Stromal cell of bone marrow (primary cell): ENCODE results near the gene FGF14.

ENCODE experiments used
- DNase-seq: peaks from one replicate; pipeline ENCODE4 v3.0.0-alpha.2; 2012; ENCODE audit warnings: low read depth

Gene FGF14

DNA sequence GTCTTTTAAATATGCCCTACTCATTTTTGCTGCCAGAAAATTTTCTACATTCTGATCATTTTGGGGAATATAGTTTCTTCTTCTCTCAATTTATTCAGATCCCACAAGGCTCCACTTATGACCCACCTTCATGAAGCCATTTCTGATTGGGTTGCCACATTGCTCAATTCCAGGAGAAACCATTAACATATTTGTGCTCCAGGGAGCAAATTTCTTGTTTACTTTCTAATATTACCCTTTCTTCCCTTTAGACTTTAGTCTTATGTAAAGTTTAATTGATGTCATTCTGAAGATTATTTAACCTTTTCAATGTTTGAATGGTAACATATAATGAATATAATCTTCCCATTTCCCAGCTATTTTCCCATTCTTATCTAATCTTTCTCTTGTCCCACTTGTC, 617.5 kb downstream of the FGF14 start:
- no peak for DNase-seq

- DNase-seq = no peak
Observed at GRCh38 chr13:101783554-101783953, 618.3 kb downstream of the FGF14 start.

GRCh38 chr13:101780211-101780610, 621.6 kb downstream of the FGF14 start:
- no peak for DNase-seq

GRCh38 chr13:101779147-101779546, 622.7 kb downstream of the FGF14 start:
- no peak for DNase-seq

- DNase-seq = no peak
Observed at GRCh38 chr13:101775267-101775666, 626.6 kb downstream of the FGF14 start.

DNA sequence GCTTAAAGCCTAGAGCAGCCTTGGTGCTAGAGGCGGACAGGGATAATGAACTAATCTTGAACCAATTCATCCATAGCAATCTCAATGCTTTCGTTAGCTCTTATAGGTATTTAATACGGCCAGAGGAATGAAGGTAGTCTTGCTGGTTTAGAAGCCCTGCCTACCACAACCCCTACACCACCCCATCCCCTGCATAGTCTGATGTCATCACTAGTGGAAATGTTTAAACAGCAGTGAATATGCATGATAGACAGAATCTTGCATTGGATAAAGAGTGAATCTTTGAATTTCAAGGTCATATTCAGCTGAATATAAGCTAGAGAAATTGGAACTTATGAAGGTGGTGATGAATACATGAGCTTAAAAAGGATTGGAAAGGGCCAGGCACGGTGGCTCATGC, 627.5 kb downstream of the FGF14 start:
- no peak for DNase-seq

DNA sequence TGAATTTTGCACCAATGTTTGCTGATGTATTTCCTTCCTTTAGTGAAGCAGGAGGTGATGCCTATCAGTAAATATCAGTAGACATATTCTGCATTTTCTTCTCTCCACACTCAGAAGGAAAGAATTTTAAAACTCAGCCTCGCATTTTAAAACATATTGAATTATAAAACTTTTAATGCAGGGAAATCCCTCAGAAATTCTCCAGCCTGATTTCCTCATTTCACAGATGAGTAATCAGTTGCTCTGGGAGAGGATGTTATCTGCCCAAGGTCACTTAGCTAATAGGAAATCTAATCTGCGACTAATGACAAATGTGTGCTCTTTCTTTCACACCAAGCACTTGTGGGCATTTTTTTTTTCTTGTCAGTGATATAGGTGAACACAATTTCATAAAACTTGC, 628.8 kb downstream of the FGF14 start:
- no peak for DNase-seq

- DNase-seq = no peak
Observed at GRCh38 chr13:101767131-101767530, 634.7 kb downstream of the FGF14 start.

- DNase-seq = no peak
Observed at GRCh38 chr13:101763191-101763590, 638.7 kb downstream of the FGF14 start.

DNA sequence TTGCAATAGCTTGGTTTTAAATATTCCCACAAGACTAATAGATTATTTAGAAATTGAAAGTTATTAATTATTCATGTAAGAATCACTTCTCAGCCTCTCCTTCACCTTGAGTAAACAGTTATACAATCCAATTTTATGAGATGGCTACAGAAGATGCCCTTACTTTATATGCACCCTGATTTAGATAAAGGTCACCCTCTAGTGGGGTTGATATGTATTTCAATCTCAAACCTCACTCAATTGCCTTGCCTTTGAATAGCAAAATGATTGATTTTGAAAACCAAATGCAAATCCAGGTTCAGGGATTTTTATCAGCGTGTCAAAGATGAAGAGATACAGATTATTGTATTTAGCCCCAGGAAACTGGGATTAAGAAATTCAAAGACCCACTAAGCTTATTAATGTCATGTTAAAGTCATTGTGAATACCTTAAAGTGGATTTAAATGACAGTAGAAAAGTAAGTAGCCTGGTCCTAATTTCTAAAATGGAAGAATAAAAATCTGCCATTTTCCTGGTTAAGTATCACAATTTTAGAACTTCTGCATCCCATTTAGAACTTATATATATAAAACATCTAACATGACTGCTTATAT, 644.3 kb downstream of the FGF14 start:
- peak; percentile 15 for DNase-seq

- no peak for DNase-seq
Observed at GRCh38 chr13:101755228-101755887, 646.5 kb downstream of the FGF14 start.

DNA sequence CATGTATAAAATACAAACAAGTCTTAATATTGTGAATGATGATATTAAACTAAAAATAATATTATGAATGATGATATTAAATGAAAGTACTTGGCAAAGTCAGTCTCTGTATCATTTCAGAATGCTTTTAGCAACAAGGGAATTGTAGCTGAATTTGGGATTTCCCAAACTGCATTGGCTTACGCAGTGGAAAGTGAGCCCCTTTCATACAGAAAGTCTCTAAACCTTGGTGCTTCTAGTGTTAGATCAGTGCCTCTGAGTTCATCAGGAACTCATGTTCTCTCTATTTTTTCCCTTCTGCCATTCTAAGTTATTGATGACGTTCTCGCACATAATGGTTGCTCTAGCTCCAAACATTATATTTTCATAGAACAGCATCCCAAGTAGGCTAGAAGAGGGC, 649.4 kb downstream of the FGF14 start:
- DNase-seq = no peak

DNA sequence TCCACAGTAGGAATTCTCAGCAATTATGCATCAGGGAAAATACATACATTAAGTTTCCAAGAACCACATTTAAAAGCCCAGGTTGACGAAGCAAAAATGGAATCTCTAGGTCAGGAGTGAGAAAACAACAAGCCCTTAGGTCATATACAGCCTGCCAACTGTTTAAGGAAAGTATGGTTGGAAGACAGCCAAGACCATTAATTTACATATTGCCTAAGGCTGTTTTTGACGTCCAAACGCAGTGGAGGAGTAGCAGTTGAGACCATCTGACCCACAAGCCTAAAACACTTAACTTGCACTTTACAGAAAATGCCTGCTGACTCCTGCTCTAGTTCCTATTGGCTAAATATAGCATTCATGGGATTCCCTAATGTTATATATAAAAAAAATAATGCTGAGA, 650.4 kb downstream of the FGF14 start:
- peak; percentile 7 for DNase-seq

GRCh38 chr13:101749584-101749983, 652.3 kb downstream of the FGF14 start:
- DNase-seq = no peak

DNA sequence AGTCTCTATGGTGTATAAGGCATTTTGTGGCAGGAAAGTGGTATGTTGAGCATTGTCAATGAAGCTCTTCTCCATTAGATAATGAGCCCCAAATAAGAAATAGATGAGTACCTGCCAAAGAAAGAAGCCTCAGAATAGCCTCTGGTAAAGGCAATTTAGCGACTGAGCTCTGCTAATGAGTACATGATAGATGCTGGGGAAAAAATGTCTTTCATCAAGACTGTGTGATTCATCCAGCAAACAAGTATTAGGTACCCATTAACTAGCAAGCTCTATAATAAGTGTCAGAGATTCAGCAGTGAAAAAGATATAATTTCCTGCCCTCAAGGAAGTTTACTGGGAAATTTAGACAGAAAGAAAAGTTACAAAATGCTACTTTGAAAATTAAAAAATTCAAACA, 654.8 kb downstream of the FGF14 start:
- DNase-seq = no peak

GRCh38 chr13:101746513-101746912, 655.3 kb downstream of the FGF14 start:
- DNase-seq = no peak

DNA sequence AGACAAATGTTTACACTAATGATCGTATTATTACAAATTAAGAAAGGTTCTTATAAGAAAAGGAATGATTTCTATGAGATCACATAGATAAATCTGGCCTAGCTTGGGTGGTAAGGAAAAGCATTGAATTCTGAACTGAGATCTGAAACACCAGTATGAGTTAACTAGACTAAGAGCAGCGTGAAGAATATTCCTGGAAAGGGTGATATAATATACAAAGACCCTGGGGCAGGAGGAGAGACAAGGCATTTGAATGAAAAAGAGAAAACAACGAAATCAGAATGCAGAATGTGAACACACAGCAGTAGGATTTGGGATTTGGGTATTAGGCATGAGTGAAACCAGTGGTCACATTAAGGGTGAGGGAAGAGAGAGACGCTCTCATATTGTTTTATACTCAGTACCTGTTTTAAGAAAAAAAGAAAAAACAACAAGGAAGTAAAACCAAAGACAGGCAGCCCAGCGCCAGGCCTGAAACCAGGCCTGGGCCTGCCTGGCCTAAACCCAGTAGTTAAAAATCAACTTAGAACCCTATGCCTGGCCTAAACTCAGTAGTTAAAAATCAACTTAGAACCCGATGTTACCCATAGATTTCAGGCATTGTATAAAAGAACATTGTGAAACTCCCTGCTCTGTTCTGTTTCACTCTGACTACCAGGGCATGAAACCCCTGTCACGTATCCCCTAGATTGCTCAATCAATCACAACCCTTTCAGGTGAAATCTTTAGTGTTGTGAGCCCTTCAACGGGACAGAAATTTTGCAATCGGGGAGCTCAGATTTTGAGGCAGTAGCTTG, 662.3 kb downstream of the FGF14 start:
- DNase-seq = no peak

GRCh38 chr13:101738336-101738735, 663.5 kb downstream of the FGF14 start:
- no peak for DNase-seq

GRCh38 chr13:101736566-101736965, 665.3 kb downstream of the FGF14 start:
- no peak for DNase-seq

DNA sequence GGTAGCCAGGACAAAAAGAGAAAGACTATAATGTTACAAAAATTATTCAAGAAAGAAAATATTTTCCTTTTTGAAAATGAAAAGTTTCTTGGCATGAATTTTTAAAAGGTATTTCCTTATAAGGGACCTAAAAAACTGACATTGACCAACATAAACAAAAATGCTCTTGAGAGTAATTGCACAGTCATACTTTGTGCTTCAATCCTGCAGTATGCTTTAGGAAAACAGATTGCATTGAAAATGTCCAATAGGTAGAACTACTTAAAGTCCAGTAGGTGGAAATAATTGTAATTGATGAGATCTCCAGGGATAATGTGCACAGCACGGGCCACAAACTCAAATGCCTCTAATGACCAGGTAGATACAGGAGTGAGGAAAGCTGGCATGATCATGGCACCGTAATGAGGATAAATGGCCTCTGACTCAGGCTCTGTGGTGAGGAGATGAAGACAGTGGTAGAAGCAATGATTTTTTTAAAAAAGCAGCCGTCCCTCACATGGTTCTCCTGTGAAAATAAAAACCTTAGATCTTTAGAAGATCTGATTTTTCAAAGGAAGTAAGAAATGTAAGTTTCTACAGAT, 671.3 kb downstream of the FGF14 start:
- peak; percentile 18 for DNase-seq

GRCh38 chr13:101728615-101729014, 673.2 kb downstream of the FGF14 start:
- DNase-seq = no peak

- no peak for DNase-seq
Observed at GRCh38 chr13:101728021-101728420, 673.8 kb downstream of the FGF14 start.

- peak; percentile 5 for DNase-seq
Observed at GRCh38 chr13:101727118-101727517, 674.7 kb downstream of the FGF14 start.
